ENCODE results near the gene UFL1. TPM values are rescaled to one million over a fixed set of nuclear protein-coding genes. Genes with fewer than 3 reads are reported as not detected.

Gene UFL1
- total and polyA plus RNA-seq, 7 donors: 3.9 to 30.1 (median 21.9) TPM

DNA sequence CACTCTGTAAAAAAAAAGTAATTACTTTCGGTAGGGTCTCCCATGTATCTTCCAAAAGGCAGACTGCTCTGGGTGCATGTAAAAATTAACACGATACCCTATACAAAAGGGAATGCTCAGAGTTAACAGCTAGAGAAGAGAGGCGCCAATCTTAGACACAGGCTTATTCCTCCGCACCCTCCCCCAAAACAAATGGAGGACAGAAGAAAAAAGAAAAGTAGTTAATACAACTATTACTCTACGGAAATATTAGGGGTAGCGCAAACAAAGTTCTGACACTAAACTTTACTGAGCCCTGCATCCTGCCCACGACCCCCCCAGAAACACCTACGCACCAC, 331 bp upstream of the UFL1 start:
- Histone ChIP-seq H3K9me3 (no peaks in the 10 kb centered on the region), H3K27ac (peak overlapping the region; percentile 89 to 96 (median 92)), H3K36me3 (peaks cover 0 to 15% (median 3%) of the 10 kb centered on the region in 4 donors), H3K4me1 (peaks cover 0 to 30% (median 22%) of the 10 kb centered on the region in 4 donors), H3K4me3 (peak overlapping the region; percentile 57 to 87 (median 82)), H3K27me3 (no peaks in the 10 kb centered on the region)
- TF ChIP-seq POLR2A (IDR thresholded peaks at IDR 0.05) (no peak), POLR2AphosphoS5 (IDR thresholded peaks at IDR 0.05) (no peak)
- TF ChIP-seq, protein P1, sequence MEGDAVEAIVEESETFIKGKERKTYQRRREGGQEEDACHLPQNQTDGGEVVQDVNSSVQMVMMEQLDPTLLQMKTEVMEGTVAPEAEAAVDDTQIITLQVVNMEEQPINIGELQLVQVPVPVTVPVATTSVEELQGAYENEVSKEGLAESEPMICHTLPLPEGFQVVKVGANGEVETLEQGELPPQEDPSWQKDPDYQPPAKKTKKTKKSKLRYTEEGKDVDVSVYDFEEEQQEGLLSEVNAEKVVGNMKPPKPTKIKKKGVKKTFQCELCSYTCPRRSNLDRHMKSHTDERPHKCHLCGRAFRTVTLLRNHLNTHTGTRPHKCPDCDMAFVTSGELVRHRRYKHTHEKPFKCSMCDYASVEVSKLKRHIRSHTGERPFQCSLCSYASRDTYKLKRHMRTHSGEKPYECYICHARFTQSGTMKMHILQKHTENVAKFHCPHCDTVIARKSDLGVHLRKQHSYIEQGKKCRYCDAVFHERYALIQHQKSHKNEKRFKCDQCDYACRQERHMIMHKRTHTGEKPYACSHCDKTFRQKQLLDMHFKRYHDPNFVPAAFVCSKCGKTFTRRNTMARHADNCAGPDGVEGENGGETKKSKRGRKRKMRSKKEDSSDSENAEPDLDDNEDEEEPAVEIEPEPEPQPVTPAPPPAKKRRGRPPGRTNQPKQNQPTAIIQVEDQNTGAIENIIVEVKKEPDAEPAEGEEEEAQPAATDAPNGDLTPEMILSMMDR (IDR thresholded peaks at IDR 0.05): no peak
- intact Hi-C loops (cut with DNase I): loop anchor here (2.0 to 5.0 kb wide), 2 partner anchors 376 to 944 kb away; partner anchors contain the start of genes MANEA and NDUFAF4
- DNase-seq: no peak
- 0% methylated on average over 8 of the region's 8 CpGs for WGBS, 2 donors

DNA sequence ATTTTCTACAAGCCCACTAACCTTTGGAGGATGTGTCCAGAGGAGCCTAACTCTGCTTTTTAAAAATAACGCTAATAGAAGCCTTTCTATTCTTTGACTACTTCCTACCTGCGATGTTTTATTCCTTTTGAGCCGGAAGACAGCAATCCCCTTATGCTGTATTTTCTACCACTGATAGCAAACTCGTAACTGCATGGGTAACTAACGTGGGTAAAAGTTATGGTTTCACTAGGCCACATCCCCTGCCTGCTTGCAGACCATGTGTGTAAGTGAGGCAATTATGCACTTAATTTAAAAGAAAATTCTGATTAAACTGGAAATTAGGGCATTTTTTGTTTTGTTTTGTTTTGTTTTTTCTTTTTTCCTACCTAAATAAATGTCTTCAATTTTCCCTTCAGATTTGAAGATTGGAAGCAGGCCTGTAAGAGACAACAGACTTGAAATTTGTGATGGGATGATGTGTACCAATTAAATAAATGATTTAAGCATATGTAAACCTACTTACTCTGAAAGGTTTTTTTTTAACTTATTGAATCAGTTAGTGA, 931 bp downstream of the UFL1 start:
- H3K4me1 ChIP-seq: peaks cover 0 to 30% (median 22%) of the 10 kb centered on the region in 4 donors
- peak overlapping the region; percentile 89 to 96 (median 92) for H3K27ac ChIP-seq
- WGBS, 2 donors: 0% methylated on average over 5 of the region's 5 CpGs
- peaks cover 0 to 27% (median 5%) of the 10 kb centered on the region in 4 donors for H3K36me3 ChIP-seq
- DNase-seq: no peak
- H3K4me3 ChIP-seq: peak overlapping the region; percentile 57 to 87 (median 82)
- no peaks in the 10 kb centered on the region for H3K9me3 ChIP-seq
- intact Hi-C loops (cut with DNase I): loop anchor here (5.0 kb wide), 1 partner anchor 945 kb away; the partner anchor contains the start of gene MANEA
- TF ChIP-seq POLR2A (IDR thresholded peaks at IDR 0.05) (no peak), EP300 (IDR thresholded peaks at IDR 0.05) (no peak), POLR2AphosphoS5 (IDR thresholded peaks at IDR 0.05) (no peak)
- TF ChIP-seq, protein P1 (IDR thresholded peaks at IDR 0.05): no peak
- H3K27me3 ChIP-seq: no peaks in the 10 kb centered on the region

DNA sequence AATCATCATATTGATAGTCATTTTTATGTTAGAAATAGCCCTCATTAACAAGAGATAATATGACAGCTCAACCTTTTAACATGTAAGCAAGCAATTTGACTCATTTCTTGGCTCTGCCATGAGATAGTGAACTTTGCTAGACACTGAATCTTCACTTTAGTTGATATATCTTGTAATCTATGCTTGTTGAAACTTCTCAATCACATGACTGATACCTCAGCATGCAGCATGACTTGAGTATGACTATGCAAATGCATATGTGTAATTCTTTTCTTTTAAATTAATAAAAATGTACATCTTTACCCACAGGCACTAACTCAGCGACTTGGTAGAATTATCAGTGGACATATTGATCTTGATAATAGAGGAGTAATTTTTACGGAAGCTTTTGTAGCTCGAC, 6.6 kb downstream of the UFL1 start:
- peaks cover 0 to 10% (median 7%) of the 10 kb centered on the region in 4 donors for H3K4me1 ChIP-seq
- H3K36me3 ChIP-seq: peaks cover 9 to 83% (median 34%) of the 10 kb centered on the region in 4 donors
- no peaks in the 10 kb centered on the region for H3K9me3 ChIP-seq
- DNase-seq: no peak
- H3K27ac ChIP-seq: no peak overlapping the region
- no peak overlapping the region for H3K4me3 ChIP-seq
- 98 to 99% methylated on average over 3 of the region's 3 CpGs for WGBS, 2 donors
- TF ChIP-seq, protein P1 (IDR thresholded peaks at IDR 0.05): no peak
- no peaks in the 10 kb centered on the region for H3K27me3 ChIP-seq
- intact Hi-C loops (cut with DNase I): no loop called here

DNA sequence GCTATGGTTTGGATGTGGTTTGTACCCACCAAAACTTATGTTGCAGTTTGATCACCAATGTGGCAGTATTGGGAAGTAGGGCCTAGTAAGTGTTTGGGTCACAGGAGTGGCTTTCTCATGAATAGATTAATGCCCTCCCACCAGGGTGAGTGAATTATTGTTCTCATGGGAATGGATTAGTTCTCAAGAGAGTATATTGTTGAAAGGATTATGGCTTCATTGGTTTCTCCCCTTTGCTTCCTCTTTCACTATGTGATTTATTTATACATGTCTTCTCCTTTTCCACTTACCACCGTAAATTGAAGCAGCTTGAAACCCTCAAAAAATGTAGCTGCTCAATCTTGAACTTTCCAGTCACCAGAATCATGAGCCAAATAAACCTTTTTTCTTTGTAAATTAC, 10.8 kb downstream of the UFL1 start:
- intact Hi-C loops (cut with DNase I): no loop called here

More for the DNA sequence above, 10.8 kb downstream of the UFL1 start:
- Histone ChIP-seq H3K4me3 (no peak overlapping the region), H3K36me3 (peaks cover 9 to 73% (median 29%) of the 10 kb centered on the region in 4 donors), H3K27ac (no peak overlapping the region), H3K4me1 (no peaks in the 10 kb centered on the region), H3K9me3 (no peaks in the 10 kb centered on the region), H3K27me3 (no peaks in the 10 kb centered on the region)
- DNase-seq: no peak
- TF ChIP-seq, protein P1 (IDR thresholded peaks at IDR 0.05): no peak
- WGBS, 2 donors: 43 to 84% methylated on average over 1 of the region's 1 CpG

Data from sigmoid colon (tissue), 7 donors.